PC-9 (cell line): Measurements from ENCODE around the gene ACOT2.

Experiments
- CTCF ChIP-seq: fragments of 200-600 bp; sonication (generic); conservative IDR thresholded peaks from 2 replicates; pipeline ENCODE4 v1.6.1; 2017; ENCODE audit warnings: mixed run types, antibody characterized with exemption, mild to moderate bottlenecking, moderate library complexity
- EZH2 ChIP-seq: fragments of 200-600 bp; sonication (generic); IDR thresholded peaks from 2 replicates; pipeline ENCODE4 v1.8.0; 2017; ENCODE audit warnings: antibody characterized with exemption, low read depth

- TF ChIP-seq CTCF (no peak), EZH2 (no peak)
Measured at GRCh38 chr14:73553845-73554244, 15.2 kb upstream of the ACOT2 start.
